H1 (cell line): ENCODE data around the gene TMEM182. TPM values are rescaled to one million over a fixed set of nuclear protein-coding genes. Genes with fewer than 3 reads are reported as not detected.

Experiments used
- CTCF ChIA-PET: fragments of 300-600 bp; sonication (Branson Sonifier 250); formaldehyde crosslinking; loops from one replicate; lab custom pipeline; 2021; ENCODE audit not compliant: partially characterized antibody; lab: Charles Lee
- POLR2A ChIA-PET: fragments of 300-600 bp; sonication (Branson Sonifier 250); formaldehyde crosslinking; loops from one replicate; lab custom pipeline; 2021; ENCODE audit warnings: inconsistent platforms; ENCODE audit not compliant: partially characterized antibody; lab: Charles Lee
- DNase-seq, 2 experiments: peaks; one replicate each; pipeline versions ENCODE4 v3.0.0 to v3.0.0-alpha.2; 2010 to 2022; ENCODE audit warnings: low spot score in 2 of 2, low read depth in 1 of 2, mixed read lengths in 1 of 2
- FAIRE-seq: peaks from 2 replicates; lab custom pipeline; 2011; peaks lifted over from hg19 to GRCh38; lab: Jason Lieb, UNC
- H2AFZ ChIP-seq: 2 replicates; pipeline ENCODE4 v1.8.1; 2012; ENCODE audit warnings: low read length, inconsistent platforms
- H2AK5ac ChIP-seq: 2 replicates; pipeline ENCODE4 v1.6.1; 2013; ENCODE audit warnings: low read depth, low read length
- H2BK120ac ChIP-seq: replicated peaks from 2 replicates; pipeline ENCODE3; 2013; ENCODE audit warnings: low read depth, low read length, inconsistent platforms
- H2BK12ac ChIP-seq: 2 replicates; pipeline ENCODE4 v1.6.1; 2013; ENCODE audit warnings: low read depth, low read length
- H2BK15ac ChIP-seq: 2 replicates; pipeline ENCODE4 v1.6.1; 2013; ENCODE audit warnings: low read length
- H2BK20ac ChIP-seq: 2 replicates; pipeline ENCODE4 v1.6.1; 2013; ENCODE audit warnings: low read length
- H2BK5ac ChIP-seq: 2 replicates; pipeline ENCODE4 v1.6.1; 2013; ENCODE audit warnings: low read depth, low read length
- H3K14ac ChIP-seq: 2 replicates; pipeline ENCODE4 v1.6.1; 2013; ENCODE audit warnings: inconsistent platforms; ENCODE audit not compliant: insufficient read length
- H3K18ac ChIP-seq: 2 replicates; pipeline ENCODE4 v1.6.1; 2013; ENCODE audit warnings: low read length; ENCODE audit errors: extremely low read depth
- H3K23ac ChIP-seq: 2 replicates; pipeline ENCODE4 v1.6.1; 2013; ENCODE audit warnings: inconsistent platforms; ENCODE audit not compliant: insufficient read length
- H3K23me2 ChIP-seq: 2 replicates; pipeline ENCODE4 v1.6.1; 2013; ENCODE audit warnings: low read depth, low read length
- H3K27ac ChIP-seq: 2 replicates; pipeline ENCODE4 v1.6.1; 2011; ENCODE audit warnings: low read depth, low read length, inconsistent platforms
- H3K27me3 ChIP-seq, 4 experiments: replicated peaks in 1 of 4; 1 replicate in 1 of 4; 2 replicates in 3 of 4; pipeline versions ENCODE4 v1.6.1 to v1.8.1; 2011 to 2013; ENCODE audit warnings: low read length in 3 of 4, mild to moderate bottlenecking in 3 of 4, inconsistent platforms in 2 of 4, mixed read lengths in 2 of 4, moderate library complexity in 1 of 4; ENCODE audit not compliant: control insufficient read depth in 3 of 4, insufficient read depth in 3 of 4; ENCODE audit errors: extremely low read depth in 1 of 4
- H3K36me3 ChIP-seq, 4 experiments: 2 replicates each; pipeline versions ENCODE4 v1.6.1 to v1.8.1; 2011 to 2013; ENCODE audit warnings: mild to moderate bottlenecking in 4 of 4, low read length in 3 of 4, moderate library complexity in 2 of 4, control low read depth in 1 of 4, inconsistent platforms in 1 of 4; ENCODE audit not compliant: insufficient read depth in 4 of 4, control insufficient read depth in 2 of 4
- H3K4ac ChIP-seq: replicated peaks from 2 replicates; pipeline ENCODE3; 2013; ENCODE audit warnings: low read length, low read depth, mixed read lengths, inconsistent platforms; ENCODE audit not compliant: insufficient read length
- H3K4me1 ChIP-seq, 4 experiments: replicated peaks in 1 of 4; 1 replicate in 1 of 4; 2 replicates in 3 of 4; pipeline versions ENCODE4 v1.6.1 to v1.8.1; 2011 to 2013; ENCODE audit warnings: low read length in 3 of 4, inconsistent platforms in 2 of 4, mixed read lengths in 1 of 4; ENCODE audit not compliant: insufficient read depth in 4 of 4, control insufficient read depth in 3 of 4
- H3K4me2 ChIP-seq, 2 experiments: 2 replicates each; pipeline versions ENCODE4 v1.6.1 to v1.8.1; 2011 to 2013; ENCODE audit warnings: low read depth in 2 of 2, low read length in 2 of 2, control low read depth in 1 of 2, inconsistent platforms in 1 of 2, mild to moderate bottlenecking in 1 of 2; ENCODE audit not compliant: insufficient read depth in 1 of 2
- H3K4me3 ChIP-seq, 4 experiments: fragments of 200-600, 300-600 bp in 1 of 4; sonication (generic), shearing (Covaris generic), sonication (Bioruptor Twin) in 1 of 4; 2 replicates each; pipeline versions ENCODE4 v1.5.1 to v1.8.1; 2011 to 2016; ENCODE audit warnings: low read length in 4 of 4, low read depth in 3 of 4, control low read depth in 2 of 4, inconsistent platforms in 2 of 4, mild to moderate bottlenecking in 2 of 4, mixed read lengths in 1 of 4, moderate library complexity in 1 of 4; ENCODE audit not compliant: insufficient read depth in 2 of 4; ENCODE audit errors: extremely low read depth in 1 of 4
- H3K56ac ChIP-seq: replicated peaks from 2 replicates; pipeline ENCODE3; 2013; ENCODE audit warnings: low read depth, mild to moderate bottlenecking, mixed read lengths, low read length, inconsistent platforms; ENCODE audit not compliant: insufficient read length
- H3K79me1 ChIP-seq: 2 replicates; pipeline ENCODE4 v1.6.1; 2013; ENCODE audit warnings: low read depth, low read length, control low read depth
- H3K79me2 ChIP-seq, 2 experiments: 2 replicates each; pipeline versions ENCODE4 v1.6.1 to v1.8.1; 2012 to 2013; ENCODE audit warnings: low read length in 2 of 2, mild to moderate bottlenecking in 2 of 2, inconsistent platforms in 1 of 2; ENCODE audit not compliant: insufficient read depth in 2 of 2, control insufficient read depth in 1 of 2
- H3K9ac ChIP-seq, 4 experiments: replicated peaks in 1 of 4; 1 replicate in 1 of 4; 2 replicates in 3 of 4; pipeline versions ENCODE4 v1.6.1 to v1.8.1; 2011 to 2013; ENCODE audit warnings: low read depth in 3 of 4, low read length in 3 of 4, control low read depth in 2 of 4, mild to moderate bottlenecking in 2 of 4, moderate library complexity in 2 of 4, inconsistent platforms in 1 of 4; ENCODE audit errors: extremely low read depth in 1 of 4
- H3K9me3 ChIP-seq, 2 experiments: 2 replicates each; pipeline versions ENCODE4 v1.6.1 to v1.8.1; 2012 to 2013; ENCODE audit warnings: mild to moderate bottlenecking in 2 of 2, moderate library complexity in 2 of 2, control low read depth in 1 of 2, inconsistent platforms in 1 of 2, low read depth in 1 of 2, low read length in 1 of 2, mixed read lengths in 1 of 2; ENCODE audit not compliant: insufficient read depth in 2 of 2
- H4K20me1 ChIP-seq, 2 experiments: replicated peaks in 1 of 2; 2 replicates each; pipeline versions ENCODE3 to v1.8.1; 2011 to 2013; ENCODE audit warnings: inconsistent platforms in 2 of 2, low read length in 2 of 2, mild to moderate bottlenecking in 1 of 2; ENCODE audit not compliant: insufficient read depth in 2 of 2, control insufficient read depth in 1 of 2
- H4K5ac ChIP-seq: 2 replicates; pipeline ENCODE4 v1.6.1; 2013; ENCODE audit warnings: low read length, low read depth, mixed read lengths, inconsistent platforms; ENCODE audit not compliant: insufficient read length
- H4K8ac ChIP-seq: 2 replicates; pipeline ENCODE4 v1.8.0; 2013; ENCODE audit warnings: mild to moderate bottlenecking, moderate library complexity, low read length, inconsistent platforms; ENCODE audit not compliant: insufficient read depth; ENCODE audit errors: extremely low read depth
- H4K91ac ChIP-seq: replicated peaks from 2 replicates; pipeline ENCODE3; 2013; ENCODE audit warnings: low read length, mixed read lengths, inconsistent platforms; ENCODE audit not compliant: insufficient read length
- BRCA1 ChIP-seq: IDR thresholded peaks from 2 replicates; pipeline ENCODE4 v1.6.1; 2012; ENCODE audit warnings: low read depth, low read length, improper control_type of control experiment
- CHD1 ChIP-seq: IDR thresholded peaks from 2 replicates; pipeline ENCODE4 v1.6.1; 2012; ENCODE audit warnings: low read depth, low read length, improper control_type of control experiment
- JUND ChIP-seq: IDR thresholded peaks from 2 replicates; pipeline ENCODE4 v1.6.1; 2011; ENCODE audit warnings: mild to moderate bottlenecking, improper control_type of control experiment, low read length
- KDM1A ChIP-seq: fragments of 200-600, 300-600 bp; sonication (generic); IDR thresholded peaks from 2 replicates; pipeline ENCODE4 v1.7.1; 2016; ENCODE audit warnings: mild to moderate bottlenecking, low read length, borderline replicate concordance
- MAFK ChIP-seq: IDR thresholded peaks from 2 replicates; pipeline ENCODE4 v1.6.1; 2012; ENCODE audit warnings: low read depth, mild to moderate bottlenecking, improper control_type of control experiment, low read length
- MAX ChIP-seq: IDR thresholded peaks from 2 replicates; pipeline ENCODE4 v1.6.1; 2012; ENCODE audit warnings: inconsistent platforms
- POU5F1 ChIP-seq: IDR thresholded peaks from 2 replicates; pipeline ENCODE4 v1.6.1; 2011; ENCODE audit warnings: low read depth, mild to moderate bottlenecking, low read length, moderate library complexity
- SIRT6 ChIP-seq: IDR thresholded peaks from one replicate; pipeline ENCODE4 v1.7.1; 2012; ENCODE audit warnings: low read length, inconsistent platforms
- SP1 ChIP-seq: IDR thresholded peaks from 2 replicates; pipeline ENCODE4 v1.6.1; 2011; ENCODE audit warnings: low read depth, low read length
- SP2 ChIP-seq: IDR thresholded peaks from 2 replicates; pipeline ENCODE4 v1.6.1; 2012; ENCODE audit warnings: mild to moderate bottlenecking, low read length, inconsistent platforms
- SP4 ChIP-seq: IDR thresholded peaks from 2 replicates; pipeline ENCODE4 v1.6.1; 2012; ENCODE audit warnings: low read length, inconsistent platforms
- USF2 ChIP-seq: IDR thresholded peaks from 2 replicates; pipeline ENCODE4 v1.6.1; 2011; ENCODE audit warnings: low read length, improper control_type of control experiment
- WGBS, 2 experiments: shearing (Covaris generic) in 1 of 2; methylation state at CpG; one replicate each; pipeline versions ENCODE4 v1.1.6 to v1.1.7; 2013 to 2015; ENCODE audit warnings: low lambda C conversion rate in 2 of 2, mixed read lengths in 2 of 2, inconsistent platforms in 1 of 2, low coverage in 1 of 2, missing lambda C conversion rate in 1 of 2; ENCODE audit not compliant: insufficient replicate concordance in 2 of 2, insufficient coverage in 1 of 2, insufficient read length in 1 of 2; ENCODE audit errors: extremely low coverage in 1 of 2, missing lambda C conversion rate in 1 of 2; 5-methylcytosine and 5-hydroxymethylcytosine counted together
- polyA plus RNA-seq, 7 experiments: library from polyadenylated mRNA; depleted of rRNA in 3 of 7; stranded (reverse) in 5 of 7; unstranded in 2 of 7; fragments of >200 nt in 5 of 7; fragments of 200-250 nt in 2 of 7; gene quantifications; 1 replicate in 5 of 7; 2 replicates in 1 of 7; 4 replicates in 1 of 7; pipeline versions ENCODE4 v1.2.1 to v1.2.3, GENCODE V29; 2011 to 2013; ENCODE audit warnings: missing spikeins in 2 of 7, mixed read lengths in 2 of 7
- total RNA-seq: library from RNA; stranded (reverse); fragmentation: NEBNext Ultra II Directional; extraction: Animal tissue kit (Norgen Biotek cat#: 25700); gene quantifications from 2 replicates; pipeline ENCODE4 v1.2.1, GENCODE V29; 2021

The TMEM182 gene
- total and polyA plus RNA-seq, 2 of the 8 experiments (the other 6 are each of a cell fraction or from before 2014, with no cell fraction given), result 3.1 to 4.3 TPM

- WGBS, 2 experiments, result 94% methylated on average over 5 of the region's 5 CpGs; no CpG with 5 or more reads in 1 of the 2 experiments
- Histone ChIP-seq H3K23ac (no peak overlapping the region), H3K4me1 (peaks cover 0 to 3% (median 3%) of the 10 kb centered on the region in 4 experiments; a peak in 3 of 7 replicates), H4K5ac (no peak overlapping the region), H3K79me1 (no peaks in the 10 kb centered on the region), H3K4ac (no peak overlapping the region), H3K4me3 (no peak overlapping the region), H3K27ac (no peak overlapping the region), H2BK5ac (no peak overlapping the region), H3K36me3 (no peaks in the 10 kb centered on the region), H3K9ac (no peak overlapping the region), H4K20me1 (no peaks in the 10 kb centered on the region), H3K56ac (no peak overlapping the region), H2AK5ac (no peak overlapping the region), H2BK12ac (no peak overlapping the region), H4K91ac (no peak overlapping the region), H2AFZ (no peak overlapping the region), H3K79me2 (no peaks in the 10 kb centered on the region), H3K9me3 (no peaks in the 10 kb centered on the region), H4K8ac (no peak overlapping the region), H2BK20ac (no peak overlapping the region), H2BK120ac (no peak overlapping the region), H3K14ac (no peak overlapping the region), H2BK15ac (no peak overlapping the region), H3K27me3 (no peaks in the 10 kb centered on the region), H3K23me2 (no peaks in the 10 kb centered on the region), H3K4me2 (no peak overlapping the region), H3K18ac (no peak overlapping the region)
- ChIA-PET CTCF (interaction anchor here (1.1 to 1.7 kb wide), 5 partner anchors 13 to 315 kb away, joined by 3 to 6 read pairs (median 3); partner anchors contain the start of gene SLC9A4), POLR2A (interaction anchor here (1.4 kb wide), 1 partner anchor 27 kb away, joined by 3 read pairs; no protein-coding TSS in a partner anchor)
- DNase-seq, result no peak
- FAIRE-seq, result no peak
- TF ChIP-seq SP2 (no peak), USF2 (no peak), CHD1 (no peak), KDM1A (no peak), POU5F1 (no peak), SP4 (no peak), SIRT6 (no peak), JUND (no peak), BRCA1 (no peak), SP1 (no peak), MAX (no peak), MAFK (no peak)
These were observed 26.5 kb downstream of the TMEM182 start for GRCh38 chr2:102788216-102788884.
